Measurements from ENCODE around the gene SLC24A3. TPM values are rescaled to one million over a fixed set of nuclear protein-coding genes. Genes with fewer than 3 reads are reported as not detected.

Gene SLC24A3
- total and polyA plus RNA-seq, 11 donors = 0.26 to 3.9 (median 0.77) TPM

DNA sequence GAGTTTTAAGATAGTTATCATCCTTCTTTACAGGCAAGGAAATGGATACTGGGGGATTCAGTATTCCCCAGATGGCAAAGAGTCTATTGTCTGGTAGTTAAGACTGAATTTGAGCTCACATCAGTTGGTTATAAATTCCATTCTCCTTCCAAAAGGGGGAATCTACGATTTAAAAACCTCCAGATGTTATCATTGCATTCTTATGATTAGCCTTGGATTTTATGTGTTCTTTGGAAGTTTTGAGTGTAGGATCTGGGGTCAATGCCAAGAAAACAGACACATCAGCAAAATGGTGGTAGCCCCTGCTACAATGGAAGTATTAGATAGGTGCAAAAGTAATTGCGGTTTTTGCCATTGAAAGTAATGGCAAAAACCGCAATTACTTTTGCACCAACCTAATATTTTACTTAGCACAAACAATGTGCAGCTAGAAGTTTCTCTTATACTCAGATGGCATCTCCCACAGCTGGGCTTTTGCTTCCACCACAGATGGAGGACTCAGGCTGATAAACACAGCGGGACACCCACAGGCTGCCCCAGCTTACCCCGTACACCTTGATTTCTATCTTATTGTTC, 377.4 kb downstream of the SLC24A3 start:
- TF ChIP-seq, protein P1, sequence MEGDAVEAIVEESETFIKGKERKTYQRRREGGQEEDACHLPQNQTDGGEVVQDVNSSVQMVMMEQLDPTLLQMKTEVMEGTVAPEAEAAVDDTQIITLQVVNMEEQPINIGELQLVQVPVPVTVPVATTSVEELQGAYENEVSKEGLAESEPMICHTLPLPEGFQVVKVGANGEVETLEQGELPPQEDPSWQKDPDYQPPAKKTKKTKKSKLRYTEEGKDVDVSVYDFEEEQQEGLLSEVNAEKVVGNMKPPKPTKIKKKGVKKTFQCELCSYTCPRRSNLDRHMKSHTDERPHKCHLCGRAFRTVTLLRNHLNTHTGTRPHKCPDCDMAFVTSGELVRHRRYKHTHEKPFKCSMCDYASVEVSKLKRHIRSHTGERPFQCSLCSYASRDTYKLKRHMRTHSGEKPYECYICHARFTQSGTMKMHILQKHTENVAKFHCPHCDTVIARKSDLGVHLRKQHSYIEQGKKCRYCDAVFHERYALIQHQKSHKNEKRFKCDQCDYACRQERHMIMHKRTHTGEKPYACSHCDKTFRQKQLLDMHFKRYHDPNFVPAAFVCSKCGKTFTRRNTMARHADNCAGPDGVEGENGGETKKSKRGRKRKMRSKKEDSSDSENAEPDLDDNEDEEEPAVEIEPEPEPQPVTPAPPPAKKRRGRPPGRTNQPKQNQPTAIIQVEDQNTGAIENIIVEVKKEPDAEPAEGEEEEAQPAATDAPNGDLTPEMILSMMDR (IDR thresholded peaks at IDR 0.05) = no peak
- intact Hi-C loops (cut with DNase I) = loop anchor here in 7 of 10 donors (2.0 to 10.0 kb wide), 8 partner anchors 71 to 955 kb away; no protein-coding TSS in a partner anchor
- DNase-seq (no peak), ATAC-seq (no peak)
- Histone ChIP-seq H3K27me3 (peaks cover 0 to 1% (median 0%) of the 10 kb centered on the region in 9 donors), H3K4me1 (peaks cover 0 to 2% (median 0%) of the 10 kb centered on the region in 12 donors), H3K27ac (no peak overlapping the region), H3K4me3 (no peak overlapping the region), H3K9me3 (no peaks in the 10 kb centered on the region), H3K36me3 (no peaks in the 10 kb centered on the region)
- WGBS, 4 donors = 85 to 95% (median 89%) methylated on average over 5 of the region's 5 CpGs

DNA sequence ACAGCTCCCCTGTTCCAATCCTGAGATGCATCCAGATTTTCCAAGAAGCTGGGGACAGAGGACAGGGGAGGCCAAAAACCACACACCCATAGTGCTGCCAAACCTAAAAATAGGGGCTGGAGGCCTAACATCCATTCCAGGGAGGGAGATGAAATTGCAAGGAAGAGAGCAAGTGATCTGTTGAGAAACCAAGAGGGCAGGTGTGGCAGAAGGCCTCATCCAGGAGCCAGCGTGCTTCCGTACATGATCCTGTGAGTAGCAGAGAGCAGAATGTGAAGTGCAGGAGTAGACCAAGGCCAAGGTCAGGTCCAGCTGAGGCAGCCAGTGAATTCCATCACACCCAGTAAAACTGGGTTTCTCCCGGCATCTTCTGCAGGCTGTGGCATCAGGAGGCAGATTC, 377.9 kb downstream of the SLC24A3 start:
- Histone ChIP-seq H3K4me1 (peaks cover 0 to 2% (median 0%) of the 10 kb centered on the region in 12 donors), H3K4me3 (no peak overlapping the region), H3K36me3 (no peaks in the 10 kb centered on the region), H3K9me3 (no peaks in the 10 kb centered on the region), H3K27me3 (no peaks in the 10 kb centered on the region), H3K27ac (no peak overlapping the region)
- TF ChIP-seq POLR2A (IDR thresholded peaks at IDR 0.05) = no peak
- TF ChIP-seq, protein P1 (IDR thresholded peaks at IDR 0.05) = no peak
- WGBS, 4 donors = 87 to 95% (median 90%) methylated on average over 3 of the region's 3 CpGs
- DNase-seq (no peak), ATAC-seq (no peak)
- intact Hi-C loops (cut with DNase I) = no loop called here

DNA sequence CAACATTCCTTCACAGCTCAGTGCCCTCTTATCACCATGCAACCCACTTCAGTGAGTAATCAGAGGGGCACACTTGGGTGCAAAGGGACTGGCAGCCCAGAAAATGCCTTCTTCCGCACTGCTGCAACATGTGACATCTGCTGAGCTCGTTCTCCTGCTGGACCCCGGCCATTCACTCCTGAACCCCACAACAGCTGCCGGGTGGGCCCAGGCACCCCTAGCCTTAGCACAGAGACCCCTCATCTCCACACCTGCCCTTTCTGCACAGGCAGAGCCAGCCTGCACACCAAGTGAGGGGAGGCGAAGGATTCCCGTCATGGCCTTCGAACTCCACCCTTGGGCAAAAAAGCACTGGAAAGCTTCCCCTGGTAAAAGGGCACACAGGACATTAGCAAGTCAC, 381.3 kb downstream of the SLC24A3 start:
- no peak for ATAC-seq
- intact Hi-C loops (cut with DNase I) = no loop called here
- 76 to 82% (median 80%) methylated on average over 7 of the region's 7 CpGs for WGBS, 4 donors

DNA sequence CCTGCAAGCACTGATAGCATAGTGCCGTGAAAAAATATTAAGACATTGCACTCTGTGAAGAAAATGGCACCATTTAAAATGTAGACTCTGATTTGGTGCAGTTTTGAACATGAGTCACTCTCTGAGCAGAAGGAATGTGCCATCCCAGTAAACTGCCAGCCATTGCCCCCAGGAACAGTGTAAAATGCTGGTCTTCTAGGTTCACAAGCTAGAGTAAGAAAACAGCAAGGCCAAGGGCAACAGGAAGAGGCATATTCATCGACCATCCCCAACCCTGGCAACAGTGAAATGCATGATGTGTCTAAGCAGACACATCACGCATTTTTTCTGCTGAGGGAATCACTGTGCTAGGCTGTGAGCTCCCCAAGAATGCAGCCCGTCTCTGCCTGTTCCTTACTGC, 382.5 kb downstream of the SLC24A3 start:
- intact Hi-C loops (cut with DNase I) = no loop called here
- no peaks in the 10 kb centered on the region for H3K36me3 ChIP-seq
- H3K27ac ChIP-seq = no peak overlapping the region
- no peaks in the 10 kb centered on the region for H3K27me3 ChIP-seq
- TF ChIP-seq, protein P1 (IDR thresholded peaks at IDR 0.05) = no peak
- no peak for TF ChIP-seq POLR2A (IDR thresholded peaks at IDR 0.05)
- ATAC-seq = no peak
- 64 to 81% (median 79%) methylated on average over 4 of the region's 4 CpGs for WGBS, 4 donors
- no peak for DNase-seq
- peaks cover 0 to 2% (median 0%) of the 10 kb centered on the region in 12 donors for H3K4me1 ChIP-seq
- H3K4me3 ChIP-seq = no peak overlapping the region
- H3K9me3 ChIP-seq = no peaks in the 10 kb centered on the region

More for the DNA sequence above, 381.3 kb downstream of the SLC24A3 start:
- Histone ChIP-seq H3K4me1 (peaks cover 0 to 2% (median 0%) of the 10 kb centered on the region in 12 donors), H3K4me3 (no peak overlapping the region), H3K9me3 (no peaks in the 10 kb centered on the region), H3K36me3 (no peaks in the 10 kb centered on the region), H3K27ac (no peak overlapping the region), H3K27me3 (no peaks in the 10 kb centered on the region)
- DNase-seq = no peak
- TF ChIP-seq, protein P1 (IDR thresholded peaks at IDR 0.05) = no peak
- no peak for TF ChIP-seq POLR2A (IDR thresholded peaks at IDR 0.05)

All from heart left ventricle (tissue), 16 donors.